IMR-90 (cell line): ENCODE measurements around the gene OR6X1.

Source experiments
- BHLHE40 ChIP-seq: fragments of 150-350 bp; IDR thresholded peaks from 2 replicates; pipeline ENCODE4 v1.6.1; 2016; ENCODE audit warnings: mild to moderate bottlenecking, low read depth, low read length
- CTCF ChIP-seq: conservative IDR thresholded peaks from 2 replicates; pipeline ENCODE4 v1.5.1; 2012; ENCODE audit warnings: mild to moderate bottlenecking, low read depth, low read length, improper control_type of control experiment
- FOS ChIP-seq: fragments of 150-350 bp; IDR thresholded peaks from 2 replicates; pipeline ENCODE4 v1.6.1; 2016; ENCODE audit warnings: low read depth, low read length
- MXI1 ChIP-seq: IDR thresholded peaks from 2 replicates; pipeline ENCODE4 v1.6.1; 2012; ENCODE audit warnings: low read depth, mild to moderate bottlenecking, low read length, moderate library complexity, borderline replicate concordance
- POLR2A ChIP-seq: IDR thresholded peaks from 2 replicates; pipeline ENCODE4 v1.6.1; 2012; ENCODE audit warnings: mild to moderate bottlenecking, low read depth, low read length
- RAD21 ChIP-seq: IDR thresholded peaks from 2 replicates; pipeline ENCODE4 v1.6.1; 2012; ENCODE audit warnings: low read length, improper control_type of control experiment
- RFX5 ChIP-seq: IDR thresholded peaks from 2 replicates; pipeline ENCODE4 v1.8.0; 2012; ENCODE audit warnings: low read depth, mild to moderate bottlenecking, low read length, moderate library complexity
- USF2 ChIP-seq: fragments of 150-350 bp; IDR thresholded peaks from 2 replicates; pipeline ENCODE4 v1.6.1; 2017; ENCODE audit warnings: mild to moderate bottlenecking, antibody characterized with exemption, low read length, low read depth

DNA sequence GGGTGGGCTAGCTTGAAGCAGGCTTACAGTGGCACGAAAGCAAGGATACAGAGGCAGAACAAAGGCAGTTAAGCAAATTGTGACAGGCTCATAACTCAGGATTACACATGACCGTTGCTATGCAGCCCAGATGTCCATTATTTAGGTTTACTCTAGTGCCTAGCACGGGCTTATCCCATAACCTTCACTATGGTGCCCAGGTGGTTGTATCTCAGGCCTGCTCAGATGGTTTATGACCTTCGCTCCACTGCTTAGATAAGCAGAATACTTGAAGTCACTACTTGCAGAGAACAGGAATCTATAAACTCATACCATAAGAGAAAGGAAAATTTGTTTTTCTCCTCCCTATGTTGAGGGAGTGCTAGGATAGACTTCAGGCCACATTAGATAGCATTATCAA is 42.8 kb upstream of the OR6X1 start:
- TF ChIP-seq CTCF, result no peak
- no peak for TF ChIP-seq USF2
- TF ChIP-seq RFX5, result no peak
- TF ChIP-seq POLR2A, result no peak
- TF ChIP-seq BHLHE40, result no peak
- no peak for TF ChIP-seq RAD21
- TF ChIP-seq MXI1, result no peak
- TF ChIP-seq FOS, result no peak
